ENCODE data around the gene RAB9A. TPM values are rescaled to one million over a fixed set of nuclear protein-coding genes. Genes with fewer than 3 reads are reported as not detected.
"Not testable (repeated sequence)": the region's sequence is repeated elsewhere in the genome, so short reads cannot be mapped to it uniquely, and the experiment has no call there.

Gene RAB9A
- total RNA-seq, 1 experiment from 2014 or later: 15.3 TPM

GRCh38 chrX:13646154-13646549 lies 42.8 kb upstream of the RAB9A start:
- ChIA-PET CTCF (interaction anchor here (0.5 to 1.1 kb wide), 3 partner anchors 139 to 699 kb away, joined by 3 to 4 read pairs (median 3); no protein-coding TSS in a partner anchor), POLR2A (no interaction called here)
- intact Hi-C loops (cut with micrococcal nuclease; ENCODE audit: unreplicated experiment) (loop anchor here (2.0 kb wide), 1 partner anchor 139 kb away; no protein-coding TSS in a partner anchor), in situ Hi-C loops (cut with HindIII; ENCODE audit: low pct_unique_long_range_greater_than_20kb, low sequenced_read_pairs) (no loop called here)
- no peaks in the 10 kb centered on the region for H3K27me3 ChIP-seq (ENCODE audit: control insufficient read depth, insufficient read depth, low read length)
- peak overlapping the region; percentile 44; the same call in 1 of the 2 replicates for H3K27ac ChIP-seq (ENCODE audit: low read length)
- ATAC-seq (peak; percentile 79; the same call in 1 of the 2 replicates), DNase-seq (ENCODE audit: low read depth, low spot score) (no peak)
- H3K9me3 ChIP-seq (ENCODE audit: control insufficient read depth, insufficient read depth, low read depth, low read length): no peaks in the 10 kb centered on the region
- H3K4me1 ChIP-seq (ENCODE audit: control insufficient read depth, insufficient read depth, low read length): no peaks in the 10 kb centered on the region
- H3K4me3 ChIP-seq (ENCODE audit: low read depth in 2 of 2, low read length in 2 of 2): no peak overlapping the region
- no peaks in the 10 kb centered on the region for H3K36me3 ChIP-seq (ENCODE audit: control insufficient read depth, insufficient read depth, low read length)
- BruUV-seq (replicated peaks): no TSS peak
- TF ChIP-seq CTCF (IDR thresholded peaks at IDR 0.05) (peak; percentile 75), TCF7L2 (IDR thresholded peaks at IDR 0.05; ENCODE audit: low read depth, low read length) (no peak), SIN3A (IDR thresholded peaks at IDR 0.05; ENCODE audit: borderline replicate concordance, insufficient read depth, low read depth, low read length) (no peak), POLR2AphosphoS5 (IDR thresholded peaks at IDR 0.05; ENCODE audit: low read depth, low read length) (no peak), REST (IDR thresholded peaks at IDR 0.05; ENCODE audit: insufficient read depth in 1 of 2, low read depth in 2 of 2, low read length in 1 of 2) (no peak)

GRCh38 chrX:13647709-13648212 lies 41.2 kb upstream of the RAB9A start:
- H3K27me3 ChIP-seq (ENCODE audit: control insufficient read depth, insufficient read depth, low read length): no peaks in the 10 kb centered on the region
- no peak overlapping the region for H3K27ac ChIP-seq (ENCODE audit: low read length)
- ChIA-PET CTCF (no interaction called here), POLR2A (no interaction called here)
- in situ Hi-C loops (cut with HindIII; ENCODE audit: low pct_unique_long_range_greater_than_20kb, low sequenced_read_pairs): no loop called here
- DNase-seq (ENCODE audit: low read depth, low spot score) (no peak), ATAC-seq (no peak)
- no peaks in the 10 kb centered on the region for H3K9me3 ChIP-seq (ENCODE audit: control insufficient read depth, insufficient read depth, low read depth, low read length)
- no TSS peak for BruUV-seq (replicated peaks)
- intact Hi-C loops (cut with micrococcal nuclease; ENCODE audit: unreplicated experiment): loop anchor here (2.0 kb wide), 1 partner anchor 141 kb away; no protein-coding TSS in a partner anchor
- no peaks in the 10 kb centered on the region for H3K4me1 ChIP-seq (ENCODE audit: control insufficient read depth, insufficient read depth, low read length)
- no peak for TF ChIP-seq REST (IDR thresholded peaks at IDR 0.05; ENCODE audit: insufficient read depth in 1 of 2, low read depth in 2 of 2, low read length in 1 of 2)
- H3K36me3 ChIP-seq (ENCODE audit: control insufficient read depth, insufficient read depth, low read length): no peaks in the 10 kb centered on the region
- no peak overlapping the region for H3K4me3 ChIP-seq (ENCODE audit: low read depth in 2 of 2, low read length in 2 of 2)

- H3K27me3 ChIP-seq (ENCODE audit: control insufficient read depth, insufficient read depth, low read length); intact Hi-C loops (cut with micrococcal nuclease; ENCODE audit: unreplicated experiment); in situ Hi-C loops (cut with HindIII; ENCODE audit: low pct_unique_long_range_greater_than_20kb, low sequenced_read_pairs); ATAC-seq; H3K27ac ChIP-seq (ENCODE audit: low read length); DNase-seq (ENCODE audit: low read depth, low spot score); H3K4me1 ChIP-seq (ENCODE audit: control insufficient read depth, insufficient read depth, low read length); POLR2A ChIA-PET; H3K36me3 ChIP-seq (ENCODE audit: control insufficient read depth, insufficient read depth, low read length); H3K4me3 ChIP-seq (ENCODE audit: low read depth in 2 of 2, low read length in 2 of 2); BruUV-seq (replicated peaks); H3K9me3 ChIP-seq (ENCODE audit: control insufficient read depth, insufficient read depth, low read depth, low read length); CTCF ChIA-PET: not testable (repeated sequence)
Observed at GRCh38 chrX:13648336-13648735, 40.6 kb upstream of the RAB9A start.
